ENCODE data around the gene EPHB1.

Gene EPHB1

DNA sequence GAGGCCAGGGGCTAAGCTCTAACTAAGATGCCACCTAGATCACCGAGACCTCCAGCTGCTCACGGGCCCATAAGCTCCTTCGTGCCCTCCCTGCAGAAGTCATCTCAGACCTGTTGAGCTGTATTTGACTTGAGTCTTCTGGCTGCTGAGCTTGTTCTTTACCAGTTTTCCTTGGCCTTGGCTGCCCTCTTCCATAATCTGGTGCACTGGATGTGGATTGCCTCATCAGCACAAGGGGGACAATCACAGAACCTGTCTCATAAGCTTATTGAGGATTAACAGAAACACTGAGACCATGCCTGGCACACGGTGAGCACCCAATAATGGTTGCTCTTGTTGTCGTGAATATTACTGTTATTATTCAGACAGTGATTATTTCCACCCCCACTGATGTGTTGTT is 101.1 kb downstream of the EPHB1 start:
- peaks cover 7% of the 10 kb centered on the region for H3K27me3 ChIP-seq (ENCODE audit: insufficient read depth, poor library complexity, severe bottlenecking)
- no peak overlapping the region for H3K27ac ChIP-seq (replicated peaks)
- TF ChIP-seq SPI1 (IDR thresholded peaks at IDR 0.05; ENCODE audit: borderline replicate concordance, low read depth) (no peak), POLR2AphosphoS5 (IDR thresholded peaks at IDR 0.05; ENCODE audit: low read depth) (no peak)
- TF ChIP-seq, protein P1, sequence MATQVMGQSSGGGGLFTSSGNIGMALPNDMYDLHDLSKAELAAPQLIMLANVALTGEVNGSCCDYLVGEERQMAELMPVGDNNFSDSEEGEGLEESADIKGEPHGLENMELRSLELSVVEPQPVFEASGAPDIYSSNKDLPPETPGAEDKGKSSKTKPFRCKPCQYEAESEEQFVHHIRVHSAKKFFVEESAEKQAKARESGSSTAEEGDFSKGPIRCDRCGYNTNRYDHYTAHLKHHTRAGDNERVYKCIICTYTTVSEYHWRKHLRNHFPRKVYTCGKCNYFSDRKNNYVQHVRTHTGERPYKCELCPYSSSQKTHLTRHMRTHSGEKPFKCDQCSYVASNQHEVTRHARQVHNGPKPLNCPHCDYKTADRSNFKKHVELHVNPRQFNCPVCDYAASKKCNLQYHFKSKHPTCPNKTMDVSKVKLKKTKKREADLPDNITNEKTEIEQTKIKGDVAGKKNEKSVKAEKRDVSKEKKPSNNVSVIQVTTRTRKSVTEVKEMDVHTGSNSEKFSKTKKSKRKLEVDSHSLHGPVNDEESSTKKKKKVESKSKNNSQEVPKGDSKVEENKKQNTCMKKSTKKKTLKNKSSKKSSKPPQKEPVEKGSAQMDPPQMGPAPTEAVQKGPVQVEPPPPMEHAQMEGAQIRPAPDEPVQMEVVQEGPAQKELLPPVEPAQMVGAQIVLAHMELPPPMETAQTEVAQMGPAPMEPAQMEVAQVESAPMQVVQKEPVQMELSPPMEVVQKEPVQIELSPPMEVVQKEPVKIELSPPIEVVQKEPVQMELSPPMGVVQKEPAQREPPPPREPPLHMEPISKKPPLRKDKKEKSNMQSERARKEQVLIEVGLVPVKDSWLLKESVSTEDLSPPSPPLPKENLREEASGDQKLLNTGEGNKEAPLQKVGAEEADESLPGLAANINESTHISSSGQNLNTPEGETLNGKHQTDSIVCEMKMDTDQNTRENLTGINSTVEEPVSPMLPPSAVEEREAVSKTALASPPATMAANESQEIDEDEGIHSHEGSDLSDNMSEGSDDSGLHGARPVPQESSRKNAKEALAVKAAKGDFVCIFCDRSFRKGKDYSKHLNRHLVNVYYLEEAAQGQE (IDR thresholded peaks at IDR 0.05; ENCODE audit: insufficient replicate concordance, low read depth): no peak
- no peak overlapping the region for H3K4me3 ChIP-seq (replicated peaks; ENCODE audit: insufficient read depth, low read length)
- DNase-seq (ENCODE audit: low read depth in 1 of 2, low spot score in 1 of 2): no peak

GRCh38 chr3:134896696-134897095 is 101.6 kb downstream of the EPHB1 start:
- H3K4me3 ChIP-seq (replicated peaks; ENCODE audit: insufficient read depth, low read length): no peak overlapping the region
- DNase-seq (ENCODE audit: low read depth in 1 of 2, low spot score in 1 of 2): no peak
- peaks cover 7% of the 10 kb centered on the region for H3K27me3 ChIP-seq (ENCODE audit: insufficient read depth, poor library complexity, severe bottlenecking)
- H3K27ac ChIP-seq (replicated peaks): no peak overlapping the region
- TF ChIP-seq POLR2AphosphoS5 (IDR thresholded peaks at IDR 0.05; ENCODE audit: low read depth) (no peak), CTCF (IDR thresholded peaks at IDR 0.05; ENCODE audit: insufficient read depth, low read length) (no peak), SPI1 (IDR thresholded peaks at IDR 0.05; ENCODE audit: borderline replicate concordance, low read depth) (no peak), GABPA (IDR thresholded peaks at IDR 0.05; ENCODE audit: low read depth) (no peak)
- TF ChIP-seq, protein P1 (IDR thresholded peaks at IDR 0.05; ENCODE audit: insufficient replicate concordance, low read depth): no peak

GRCh38 chr3:134897391-134898141 is 102.5 kb downstream of the EPHB1 start:
- Histone ChIP-seq H3K4me3 (replicated peaks; ENCODE audit: insufficient read depth, low read length) (no peak overlapping the region), H3K27ac (replicated peaks) (no peak overlapping the region), H3K27me3 (ENCODE audit: insufficient read depth, poor library complexity, severe bottlenecking) (peaks cover 7% of the 10 kb centered on the region)
- TF ChIP-seq, protein P1 (IDR thresholded peaks at IDR 0.05; ENCODE audit: insufficient replicate concordance, low read depth): no peak
- no peak for TF ChIP-seq GABPA (IDR thresholded peaks at IDR 0.05; ENCODE audit: low read depth)
- no peak for TF ChIP-seq SPI1 (IDR thresholded peaks at IDR 0.05; ENCODE audit: borderline replicate concordance, low read depth)
- DNase-seq (ENCODE audit: low read depth in 1 of 2, low spot score in 1 of 2): no peak

DNA sequence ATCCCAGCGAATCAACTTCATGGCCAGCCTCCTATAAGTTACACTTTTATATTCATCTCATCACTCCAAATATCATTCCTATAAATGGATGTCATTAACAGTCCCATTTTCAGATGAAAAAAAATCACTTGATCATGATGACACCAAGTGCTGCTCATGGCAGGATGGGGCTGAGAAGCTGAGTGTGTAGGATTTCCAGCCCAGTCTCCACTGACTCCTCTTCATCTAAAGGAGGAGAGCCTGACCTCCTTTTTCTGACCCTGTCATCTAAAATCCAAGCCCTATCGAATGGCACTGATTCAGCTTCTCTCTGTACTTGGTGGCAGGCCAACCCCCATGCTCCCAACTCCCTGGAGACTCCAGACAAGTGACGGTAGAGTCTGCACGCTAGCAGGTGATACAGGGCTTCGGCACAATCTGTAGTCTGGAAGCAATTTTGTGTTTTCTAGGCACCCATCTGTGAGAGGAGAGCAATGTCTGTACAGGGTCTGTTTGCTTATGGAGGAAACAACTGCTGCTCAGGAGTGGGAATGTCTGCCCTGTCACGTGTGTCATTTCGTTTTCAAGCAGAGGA is 103.2 kb downstream of the EPHB1 start:
- no peak overlapping the region for H3K27ac ChIP-seq (replicated peaks)
- H3K4me3 ChIP-seq (replicated peaks; ENCODE audit: insufficient read depth, low read length): no peak overlapping the region
- no peak for DNase-seq (ENCODE audit: low read depth in 1 of 2, low spot score in 1 of 2)
- no peak for TF ChIP-seq SPI1 (IDR thresholded peaks at IDR 0.05; ENCODE audit: borderline replicate concordance, low read depth)
- no peak for TF ChIP-seq POLR2AphosphoS5 (IDR thresholded peaks at IDR 0.05; ENCODE audit: low read depth)
- TF ChIP-seq CTCF (IDR thresholded peaks at IDR 0.05; ENCODE audit: insufficient read depth, low read length): no peak
- no peak for TF ChIP-seq GABPA (IDR thresholded peaks at IDR 0.05; ENCODE audit: low read depth)
- TF ChIP-seq, protein P1 (IDR thresholded peaks at IDR 0.05; ENCODE audit: insufficient replicate concordance, low read depth): no peak
- H3K27me3 ChIP-seq (ENCODE audit: insufficient read depth, poor library complexity, severe bottlenecking): peaks cover 7% of the 10 kb centered on the region
